ENCODE measurements around the gene KBTBD2. TPM values are rescaled to one million over a fixed set of nuclear protein-coding genes. Genes with fewer than 3 reads are reported as not detected.
A peak's percentile ranks its signal among the peaks of the same experiment; 100 is the strongest.
"Not testable (repeated sequence)": the region's sequence is repeated elsewhere in the genome, so short reads cannot be mapped to it uniquely, and the experiment has no call there.

Gene KBTBD2
- 26.2 TPM for polyA plus RNA-seq (2012; ENCODE audit: insufficient read depth, insufficient read length)

DNA sequence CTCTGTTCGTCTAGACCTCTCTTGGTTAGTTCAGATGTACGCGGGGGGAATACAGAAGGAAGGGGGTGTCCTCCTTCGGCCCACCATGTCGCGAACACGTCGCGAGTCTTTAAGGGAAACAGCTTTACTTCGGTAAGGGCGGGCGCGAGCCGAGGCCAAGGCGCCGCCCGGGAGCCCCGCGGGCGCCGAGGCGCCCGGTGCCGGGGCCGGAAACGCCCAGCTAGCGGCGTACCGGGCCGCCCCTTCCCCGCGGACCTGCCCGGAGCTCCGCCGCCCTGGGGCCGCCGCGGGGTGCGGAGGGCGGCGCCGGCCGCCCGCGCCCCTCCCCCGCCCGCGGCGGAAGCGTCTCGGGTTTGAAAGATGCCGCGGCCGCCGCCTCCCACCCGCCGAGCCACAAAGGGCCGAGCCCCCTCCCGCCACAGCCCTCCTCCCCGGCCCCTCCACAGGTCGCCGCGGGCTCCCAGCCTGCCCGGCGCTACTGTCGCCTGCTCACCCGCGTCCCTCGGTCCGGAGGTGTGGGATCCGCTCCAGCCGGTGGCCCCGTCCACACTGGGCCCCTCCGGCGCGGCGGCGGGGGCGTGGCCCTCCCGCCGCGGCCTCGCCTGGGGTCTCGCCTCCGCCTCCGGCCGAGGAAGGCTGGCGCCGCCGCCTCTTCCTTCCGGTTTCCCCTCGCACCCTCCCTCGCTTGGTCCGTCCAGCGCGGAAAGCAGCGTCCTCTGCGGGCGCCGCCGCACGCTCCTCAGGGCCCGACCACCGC, at the start of gene KBTBD2:
Gene KBTBD2, minus strand, starts transcription at position 718 of the 757 bp plus-strand sequence. CDS start 12,156 bp downstream, outside the sequence.
- DNase-seq (ENCODE audit: low read depth, low spot score), result peak; percentile 60
- H3K4me3 ChIP-seq (ENCODE audit: low read length), result peak within 1 kb of the TSS; percentile 84

DNA sequence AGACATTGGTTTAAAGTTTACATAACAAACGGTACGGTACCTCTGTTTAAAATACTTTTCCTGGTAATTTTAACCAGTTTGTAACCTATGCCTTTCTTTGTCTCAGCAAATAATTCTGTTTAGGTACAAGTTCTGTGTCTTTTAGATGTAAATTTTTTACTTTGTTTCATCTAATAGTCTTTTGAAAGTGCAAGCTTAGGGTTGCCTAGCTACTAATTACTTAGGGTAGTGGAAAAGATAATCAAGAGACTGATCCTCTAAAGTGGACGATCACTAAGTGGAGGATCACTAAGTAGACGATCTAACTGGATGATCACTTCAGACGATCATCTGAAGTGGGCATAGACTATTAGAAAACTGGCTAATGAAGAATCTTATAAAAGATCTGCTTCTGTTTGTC, 49.6 kb upstream of the KBTBD2 start:
- no peak for DNase-seq (ENCODE audit: low read depth, low spot score)
- no peak overlapping the region for H3K4me3 ChIP-seq (ENCODE audit: low read length)

DNA sequence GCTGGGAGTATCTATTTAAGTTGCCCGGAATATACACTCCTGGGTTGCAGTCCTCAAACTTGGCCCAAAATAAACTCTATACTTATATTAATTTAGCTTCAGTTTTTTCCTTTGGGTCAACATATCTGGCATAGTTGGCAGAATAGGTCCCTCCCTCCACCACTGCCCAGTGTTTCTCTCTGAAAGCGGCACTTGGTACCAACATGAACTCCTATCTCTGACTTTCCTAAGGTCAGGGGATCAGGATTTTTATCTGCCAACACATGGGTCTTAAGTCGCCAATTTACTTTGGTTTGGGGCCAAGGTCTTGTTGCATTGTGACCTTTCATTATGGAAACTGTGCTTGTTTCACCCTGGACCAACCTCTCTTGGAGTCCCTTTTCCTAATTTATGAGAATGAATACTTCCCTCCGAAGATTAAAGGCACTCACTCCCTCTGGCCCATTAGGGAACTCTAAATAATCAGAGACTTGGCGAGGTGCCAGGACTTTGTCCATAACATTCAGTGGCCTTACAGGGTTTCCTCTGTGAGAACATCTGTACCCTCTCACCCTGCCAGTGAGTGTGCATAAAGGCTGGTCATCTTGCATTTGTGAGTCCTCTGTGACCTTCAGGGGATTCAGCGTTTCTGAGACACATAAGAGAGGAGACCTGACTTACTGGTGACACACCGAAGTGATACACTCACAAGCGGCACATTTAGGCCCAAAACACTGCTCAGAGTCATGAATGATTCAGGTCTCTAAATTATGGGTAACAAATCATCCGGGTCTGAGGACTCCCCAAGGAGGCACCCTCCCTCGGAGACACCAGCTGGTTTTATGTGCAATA, 46.0 kb upstream of the KBTBD2 start:
- no peak overlapping the region for H3K4me3 ChIP-seq (ENCODE audit: low read length)
- no peak for DNase-seq (ENCODE audit: low read depth, low spot score)

DNA sequence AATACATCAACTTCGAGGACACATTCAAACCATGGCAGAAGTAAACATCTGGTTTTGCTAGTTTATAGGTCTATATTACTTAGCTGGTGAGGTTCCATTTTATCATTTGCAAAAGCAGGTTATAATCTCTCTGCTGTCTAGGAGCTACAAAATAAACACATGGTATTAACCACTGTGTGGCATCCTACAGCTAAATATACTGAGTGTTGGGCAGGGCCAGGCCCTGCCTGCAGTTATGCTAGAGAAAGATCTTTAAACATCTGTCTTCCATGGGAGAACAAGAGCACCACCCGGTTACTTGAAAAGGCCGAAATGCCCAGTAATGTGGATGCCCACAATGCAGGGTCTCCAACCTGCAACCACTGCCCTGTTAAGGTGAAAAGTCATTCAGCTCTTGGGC, 45.1 kb upstream of the KBTBD2 start:
- H3K4me3 ChIP-seq (ENCODE audit: low read length), result no peak overlapping the region
- no peak for DNase-seq (ENCODE audit: low read depth, low spot score)

DNA sequence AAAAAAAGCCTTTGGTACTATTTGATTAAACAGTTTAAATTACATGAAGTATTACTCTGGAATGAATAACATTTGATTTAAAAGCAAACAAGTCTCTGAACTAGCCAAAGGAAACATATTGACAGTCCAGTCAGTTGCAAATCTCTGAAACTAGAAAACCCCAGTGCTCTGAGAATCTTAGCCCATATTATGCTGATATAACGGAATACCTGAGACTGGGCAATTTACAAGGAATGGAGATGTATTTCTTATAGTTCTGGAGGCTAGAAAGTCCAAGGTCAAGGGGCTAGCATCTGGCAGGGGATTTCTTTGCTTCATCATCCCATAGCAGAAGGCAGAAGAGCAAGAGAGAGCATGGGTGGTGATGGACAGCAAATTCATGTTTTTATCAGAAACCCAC, 44.0 kb upstream of the KBTBD2 start:
- no peak overlapping the region for H3K4me3 ChIP-seq (ENCODE audit: low read length)
- DNase-seq (ENCODE audit: low read depth, low spot score), result no peak

DNA sequence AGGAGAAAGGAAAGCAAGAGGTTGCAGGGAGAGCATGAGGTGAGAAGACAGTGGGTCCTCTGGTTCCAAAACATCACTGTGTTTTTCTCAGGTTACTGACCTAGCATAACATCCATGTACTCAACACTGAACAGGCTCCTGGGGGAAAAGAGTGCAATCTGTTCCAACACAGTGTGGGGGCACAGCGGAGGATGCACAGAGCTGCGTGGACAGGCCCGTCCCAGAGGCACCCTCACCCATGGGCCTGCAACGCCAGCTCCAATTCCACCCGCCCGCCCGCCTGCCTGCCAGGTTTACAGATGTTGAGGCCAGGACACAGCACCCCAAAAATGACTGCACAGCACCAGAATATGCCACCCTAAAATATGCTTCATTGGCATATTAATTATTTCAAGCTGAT, 38.8 kb upstream of the KBTBD2 start:
- no peak overlapping the region for H3K4me3 ChIP-seq (ENCODE audit: low read length)
- DNase-seq (ENCODE audit: low read depth, low spot score), result no peak

DNA sequence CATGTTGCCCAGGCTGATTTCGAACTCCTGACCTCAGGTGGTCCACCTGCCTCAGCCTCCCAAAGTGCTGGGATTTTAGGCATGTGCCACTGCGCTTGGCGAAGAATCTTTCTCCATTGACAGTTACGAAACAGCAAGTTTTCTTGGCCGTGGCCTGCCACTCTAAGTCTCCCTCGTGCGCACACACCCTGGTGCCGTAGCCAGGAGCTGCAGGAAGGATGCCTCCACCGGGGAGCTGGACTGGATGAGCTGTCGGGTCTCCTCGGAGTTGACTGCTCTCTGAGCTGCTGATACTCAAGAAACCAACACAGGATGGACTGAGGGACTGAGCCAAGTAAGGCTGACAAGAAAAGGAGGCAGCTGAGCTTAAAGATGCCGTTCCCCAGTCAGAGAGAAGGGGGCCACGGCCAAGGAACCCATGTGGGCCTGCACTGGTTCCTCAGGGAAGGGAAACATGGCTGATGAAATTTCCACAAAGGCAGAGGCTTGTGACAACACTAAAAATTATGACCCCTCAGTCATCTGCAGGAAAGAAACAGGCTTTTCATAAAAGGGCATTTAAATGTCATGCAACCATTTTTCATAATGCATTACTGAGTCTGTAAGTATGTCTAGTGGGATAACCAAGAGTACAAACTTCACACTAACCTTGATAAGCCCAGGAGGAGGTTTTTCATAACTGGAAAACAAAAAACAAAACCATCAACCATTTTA, 38.0 kb upstream of the KBTBD2 start:
- no peak overlapping the region for H3K4me3 ChIP-seq (ENCODE audit: low read length)
- DNase-seq (ENCODE audit: low read depth, low spot score), result no peak

DNA sequence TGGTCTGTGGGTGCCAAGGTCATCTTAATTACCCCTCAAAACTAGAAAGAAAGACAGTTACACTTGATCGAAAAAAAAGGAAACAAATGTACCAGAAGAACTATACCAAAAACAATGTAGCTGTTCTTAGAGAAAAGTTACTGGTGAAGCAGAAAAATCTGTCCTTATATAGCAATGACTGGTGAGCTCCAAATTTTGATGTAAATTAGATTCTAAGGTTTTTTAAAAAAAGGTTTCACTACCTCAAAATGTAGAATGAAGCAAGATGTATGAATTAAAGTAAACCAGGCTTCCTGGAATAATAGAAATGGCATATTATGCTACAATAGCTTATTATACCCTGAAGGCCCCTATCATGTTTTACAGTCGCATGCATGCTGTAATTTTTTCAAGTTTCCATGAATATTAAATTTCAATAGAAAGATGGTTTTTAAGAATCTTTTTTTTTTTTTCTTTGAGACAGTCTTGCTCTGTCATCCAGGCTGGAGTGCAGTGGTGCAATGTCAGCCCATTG, 37.3 kb upstream of the KBTBD2 start:
- no peak for DNase-seq (ENCODE audit: low read depth, low spot score)
- no peak overlapping the region for H3K4me3 ChIP-seq (ENCODE audit: low read length)

DNA sequence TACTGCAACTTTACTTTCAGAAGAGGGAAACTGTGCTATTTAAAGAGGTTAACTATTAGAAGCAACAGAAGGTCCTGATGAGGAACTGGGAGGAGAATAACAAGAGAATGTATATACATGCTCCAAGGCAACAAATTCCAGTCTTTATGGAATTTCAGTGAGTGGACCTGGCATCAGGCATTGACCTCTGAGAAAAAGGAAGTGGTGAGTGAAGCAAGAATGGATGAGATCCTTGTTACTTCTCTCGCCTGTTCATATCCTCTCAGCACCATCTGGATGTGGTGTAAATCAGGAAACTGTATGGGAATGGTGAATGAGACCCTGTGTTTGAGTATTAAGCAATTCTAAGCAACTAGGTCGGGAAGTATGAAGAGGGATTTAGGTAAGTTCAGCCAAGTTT, 30.3 kb upstream of the KBTBD2 start:
- H3K4me3 ChIP-seq (ENCODE audit: low read length), result no peak overlapping the region
- no peak for DNase-seq (ENCODE audit: low read depth, low spot score)

DNA sequence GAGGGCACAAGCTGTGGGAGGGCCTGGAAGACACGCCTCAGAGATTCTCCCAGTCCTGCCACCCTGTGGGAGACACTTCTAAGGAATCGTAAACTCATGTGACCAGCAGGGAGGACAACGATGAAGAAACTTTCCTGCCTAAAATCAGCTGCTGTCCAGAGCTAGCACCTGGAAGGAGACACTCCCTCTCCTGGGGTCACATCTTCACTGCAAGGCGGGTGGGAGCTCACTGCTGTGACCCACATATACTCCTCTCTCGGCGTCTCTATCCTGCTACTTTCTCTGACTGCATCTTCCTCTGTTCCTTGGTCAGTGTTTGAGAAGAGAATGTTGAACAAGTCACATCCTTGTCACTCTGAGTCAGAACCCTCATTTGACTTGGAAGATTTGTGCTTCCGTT, 25.4 kb upstream of the KBTBD2 start:
- not testable (repeated sequence) for DNase-seq (ENCODE audit: low read depth, low spot score); H3K4me3 ChIP-seq (ENCODE audit: low read length)

DNA sequence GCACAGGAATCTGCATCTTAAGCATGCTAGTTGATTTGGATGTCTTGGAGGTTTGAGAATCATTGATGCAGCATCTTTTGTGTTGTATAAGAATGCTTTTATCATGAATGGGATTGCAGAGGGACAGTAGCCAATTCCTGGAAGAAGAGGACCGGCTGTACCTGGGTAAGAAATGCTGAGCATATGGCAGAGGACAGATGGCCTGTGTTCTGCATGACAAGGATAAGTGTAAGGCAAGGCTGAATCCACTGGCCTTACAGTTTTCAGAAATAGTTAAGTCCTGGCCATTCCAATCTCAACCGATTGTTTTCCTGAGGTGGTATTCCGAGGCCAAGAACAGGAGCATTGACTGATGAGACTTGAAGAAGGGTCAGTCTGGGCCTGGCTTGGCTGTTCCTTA, 24.4 kb upstream of the KBTBD2 start:
- H3K4me3 ChIP-seq (ENCODE audit: low read length), result no peak overlapping the region
- DNase-seq (ENCODE audit: low read depth, low spot score), result no peak

DNA sequence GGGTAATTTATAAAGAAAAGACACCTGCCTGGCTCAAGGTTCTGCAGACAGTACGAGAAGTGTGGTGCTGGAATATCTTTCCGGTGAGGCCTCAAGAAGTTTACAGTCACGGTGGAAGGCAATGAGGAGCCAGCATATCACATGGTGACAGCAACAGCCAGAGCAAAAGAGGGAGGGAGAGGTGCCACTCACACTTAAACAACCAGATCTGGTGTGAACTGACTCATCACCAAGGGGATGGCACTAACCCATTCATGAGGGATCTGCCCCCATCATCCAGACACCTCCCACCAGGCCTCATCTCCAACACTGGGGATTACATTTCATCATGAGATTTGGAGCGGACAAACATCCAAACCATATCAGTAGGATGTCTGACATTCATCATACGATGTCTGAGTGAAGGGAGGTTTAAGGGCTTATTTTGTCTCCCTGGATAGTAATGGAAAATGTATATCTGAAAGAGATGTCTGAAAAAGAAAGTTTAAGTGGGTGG, 23.5 kb upstream of the KBTBD2 start:
- H3K4me3 ChIP-seq (ENCODE audit: low read length), result no peak overlapping the region
- no peak for DNase-seq (ENCODE audit: low read depth, low spot score)

DNA sequence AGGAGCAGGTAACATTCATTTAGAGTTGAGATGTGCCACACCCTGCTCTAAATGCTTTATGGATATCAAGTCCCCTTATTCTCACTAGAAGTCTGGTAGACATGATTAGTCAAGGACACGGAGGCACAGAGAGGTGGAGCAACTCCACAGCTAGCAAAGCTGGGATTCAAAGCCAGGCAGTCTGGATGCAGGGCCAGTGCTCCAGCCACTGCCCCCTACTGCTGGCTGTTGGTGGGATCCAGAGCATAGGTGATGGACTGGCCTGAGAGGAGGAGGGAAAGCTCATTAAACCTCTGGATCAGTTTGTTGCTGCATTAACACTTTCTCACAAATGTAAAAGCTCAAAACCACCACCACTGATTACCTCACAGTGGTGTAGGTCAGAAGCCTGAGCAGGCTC, 22.6 kb upstream of the KBTBD2 start:
- no peak for DNase-seq (ENCODE audit: low read depth, low spot score)
- H3K4me3 ChIP-seq (ENCODE audit: low read length), result no peak overlapping the region

DNA sequence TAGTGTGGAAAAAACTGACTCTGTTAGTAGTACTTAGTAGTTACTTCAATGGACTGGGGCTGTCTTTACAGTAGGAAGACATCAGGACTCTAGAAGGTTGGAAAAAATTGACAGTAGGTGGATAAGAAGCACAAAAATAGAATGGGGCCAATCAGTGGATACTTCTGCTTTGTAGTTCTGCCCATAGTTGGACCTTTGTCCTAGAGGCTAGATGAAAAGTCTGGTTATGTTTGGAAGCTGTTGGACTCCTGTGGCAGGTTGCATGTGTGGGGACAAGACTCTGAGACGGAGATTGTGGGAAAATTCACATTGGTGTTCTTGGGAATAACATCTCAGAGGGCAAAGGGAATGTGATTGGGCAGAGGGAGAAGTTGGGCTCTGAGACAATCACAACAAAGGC, 18.6 kb upstream of the KBTBD2 start:
- DNase-seq (ENCODE audit: low read depth, low spot score), result no peak
- no peak overlapping the region for H3K4me3 ChIP-seq (ENCODE audit: low read length)

DNA sequence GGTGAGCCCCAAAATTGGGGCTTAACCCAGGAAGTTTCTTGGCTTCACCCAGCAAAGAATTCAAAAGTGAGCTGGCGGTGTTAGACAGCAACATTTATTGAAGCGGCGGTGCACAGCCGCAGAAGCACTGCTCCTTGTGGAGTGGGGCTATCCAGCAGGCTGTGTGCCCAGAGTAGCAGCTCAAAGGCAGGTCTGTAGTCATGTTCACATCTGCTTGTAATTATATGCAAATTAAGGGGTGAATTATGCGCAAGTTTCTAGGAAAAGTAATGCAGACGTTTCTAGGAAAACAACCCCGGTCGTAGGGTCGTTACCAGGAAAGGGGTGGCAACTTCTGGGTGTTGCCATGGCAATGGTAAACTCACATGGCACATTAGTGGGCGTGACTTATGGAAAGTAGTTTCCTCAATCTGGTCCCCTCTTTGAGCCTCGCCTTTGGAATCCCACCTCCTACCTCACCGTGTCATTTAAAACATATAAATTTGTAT, 13.7 kb upstream of the KBTBD2 start:
- no peak overlapping the region for H3K4me3 ChIP-seq (ENCODE audit: low read length)
- no peak for DNase-seq (ENCODE audit: low read depth, low spot score)

DNA sequence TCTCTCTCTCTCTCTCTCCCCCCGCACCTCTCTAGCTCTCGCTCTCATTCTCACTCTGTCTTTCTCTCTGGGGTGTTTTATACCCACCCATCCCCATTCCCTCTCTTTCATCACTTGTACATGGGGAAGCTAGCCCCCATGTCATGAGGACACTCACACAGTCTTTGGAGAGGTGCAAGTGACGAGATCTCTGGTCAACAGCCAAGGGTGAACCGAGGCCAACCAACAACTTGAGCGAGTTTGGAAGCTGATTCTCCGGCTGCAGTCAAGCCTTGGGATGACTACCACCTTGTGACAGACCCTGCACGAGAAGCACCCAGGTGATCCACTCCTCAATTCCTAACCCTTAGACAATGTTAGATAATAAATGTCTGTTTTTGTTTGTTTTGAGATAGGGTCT, 10.1 kb upstream of the KBTBD2 start:
- no peak overlapping the region for H3K4me3 ChIP-seq (ENCODE audit: low read length)
- no peak for DNase-seq (ENCODE audit: low read depth, low spot score)

DNA sequence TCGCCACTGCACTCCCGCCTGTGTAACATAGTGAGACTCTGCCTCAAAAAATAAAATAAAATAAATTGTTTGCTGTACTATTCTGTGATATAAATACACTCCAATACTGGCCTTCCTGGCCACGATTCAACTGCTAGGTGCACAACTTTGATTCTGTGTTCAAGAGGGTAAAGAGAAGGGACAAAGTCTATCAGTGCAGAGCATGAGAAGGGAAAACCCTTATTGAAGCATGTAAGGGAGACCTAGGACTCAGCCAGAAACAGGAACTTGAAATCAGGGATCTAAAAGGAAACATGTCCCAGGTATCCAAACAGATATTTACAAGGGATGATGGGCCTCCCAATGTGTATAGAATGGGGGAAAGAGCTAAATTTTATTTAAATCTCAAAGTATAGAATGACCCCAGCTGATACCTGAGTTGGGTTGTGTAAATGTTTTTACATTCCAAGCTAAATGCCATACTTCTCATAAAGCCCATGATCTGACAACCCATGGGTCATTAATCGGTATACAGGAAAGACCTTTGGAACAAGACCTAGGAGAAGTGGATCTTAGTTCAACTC, 9.0 kb upstream of the KBTBD2 start:
- DNase-seq (ENCODE audit: low read depth, low spot score), result no peak

DNA sequence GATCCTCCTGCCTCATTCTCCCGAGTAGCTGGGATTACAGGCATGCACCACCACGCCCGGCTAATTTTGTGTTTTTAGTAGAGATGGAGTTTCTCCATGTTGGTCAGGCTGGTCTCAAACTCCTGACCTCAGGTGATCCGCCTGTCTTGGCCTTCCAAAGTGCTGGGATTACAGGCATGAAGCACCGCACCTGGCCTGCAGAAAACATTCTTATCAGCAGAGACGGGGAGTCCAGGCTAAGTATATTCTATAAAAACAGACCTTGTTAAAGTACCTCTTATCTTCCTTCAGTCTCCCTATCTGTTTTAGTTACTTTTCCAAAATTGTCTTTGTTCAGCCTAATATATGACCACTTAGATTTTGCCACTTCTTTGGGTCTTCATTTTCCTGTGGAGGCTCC, 5.8 kb upstream of the KBTBD2 start:
- H3K4me3 ChIP-seq (ENCODE audit: low read length); DNase-seq (ENCODE audit: low read depth, low spot score): not testable (repeated sequence)

More for the DNA sequence above, 9.0 kb upstream of the KBTBD2 start:
- H3K4me3 ChIP-seq (ENCODE audit: low read length), result no peak overlapping the region

Data from Jurkat, Clone E6-1 (cell line).